NCI-H69 (cell line): Measurements from ENCODE around the gene TRPM8.

Source experiments
- DNase-seq: peaks from one replicate; lab custom pipeline; 2025; lab: John Stamatoyannopoulos, UW

TRPM8 gene

DNA sequence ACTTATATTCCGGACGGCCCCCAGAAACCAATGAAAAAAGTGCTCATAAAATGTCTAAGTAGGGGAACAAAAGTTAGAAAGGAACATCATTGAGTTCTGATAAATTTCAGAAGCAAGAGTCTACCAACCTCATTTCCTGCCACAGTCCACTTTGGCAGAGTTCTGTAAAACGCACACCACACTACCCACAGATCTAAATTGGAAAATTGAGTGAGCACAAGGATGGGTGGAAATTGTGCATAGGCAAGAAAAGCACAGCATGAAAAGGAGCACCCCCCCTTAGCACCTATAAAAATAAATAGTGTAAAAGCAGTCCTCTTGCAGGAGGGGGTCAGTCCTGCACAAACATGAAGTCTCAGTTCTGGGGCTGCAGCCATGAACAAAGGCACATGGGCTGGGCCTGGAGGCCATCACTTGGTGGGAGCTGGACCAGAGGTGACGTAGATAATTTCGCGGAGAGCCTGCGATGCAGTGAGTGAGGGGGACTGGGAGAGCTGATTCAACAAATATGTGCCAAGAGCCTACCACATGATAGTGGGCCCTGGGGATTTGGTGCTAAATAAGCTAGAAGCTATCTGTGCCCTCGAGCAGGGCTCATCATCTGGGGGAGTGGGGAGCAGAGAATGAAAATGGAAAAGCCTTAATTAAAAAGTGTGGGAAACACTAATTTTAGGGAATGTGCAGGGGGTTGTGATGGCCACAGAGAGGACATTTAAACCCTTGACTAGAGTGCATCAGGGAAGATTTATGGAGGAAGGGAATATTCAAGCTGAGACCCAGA is 84.4 kb downstream of the TRPM8 start:
- DNase-seq, result peak; percentile 21

DNA sequence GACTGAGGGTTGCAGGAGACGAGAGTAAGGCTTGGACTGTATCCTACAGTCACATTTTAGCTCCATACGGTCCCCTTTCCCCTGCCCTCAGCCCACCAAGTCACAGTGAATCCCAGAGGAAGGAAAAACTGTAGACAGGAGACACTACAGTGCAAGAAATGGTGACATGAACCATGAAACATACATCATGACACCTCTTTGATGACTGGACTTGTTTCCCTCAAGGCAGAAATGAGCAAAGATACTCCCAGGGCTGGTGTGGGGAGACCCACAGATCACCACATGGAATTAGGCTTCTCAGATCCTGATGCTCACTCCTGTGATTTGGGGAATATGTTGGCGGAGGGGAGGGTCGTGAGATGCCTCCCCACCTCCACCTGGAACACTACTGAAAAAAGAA is 85.1 kb downstream of the TRPM8 start:
- no peak for DNase-seq

DNA sequence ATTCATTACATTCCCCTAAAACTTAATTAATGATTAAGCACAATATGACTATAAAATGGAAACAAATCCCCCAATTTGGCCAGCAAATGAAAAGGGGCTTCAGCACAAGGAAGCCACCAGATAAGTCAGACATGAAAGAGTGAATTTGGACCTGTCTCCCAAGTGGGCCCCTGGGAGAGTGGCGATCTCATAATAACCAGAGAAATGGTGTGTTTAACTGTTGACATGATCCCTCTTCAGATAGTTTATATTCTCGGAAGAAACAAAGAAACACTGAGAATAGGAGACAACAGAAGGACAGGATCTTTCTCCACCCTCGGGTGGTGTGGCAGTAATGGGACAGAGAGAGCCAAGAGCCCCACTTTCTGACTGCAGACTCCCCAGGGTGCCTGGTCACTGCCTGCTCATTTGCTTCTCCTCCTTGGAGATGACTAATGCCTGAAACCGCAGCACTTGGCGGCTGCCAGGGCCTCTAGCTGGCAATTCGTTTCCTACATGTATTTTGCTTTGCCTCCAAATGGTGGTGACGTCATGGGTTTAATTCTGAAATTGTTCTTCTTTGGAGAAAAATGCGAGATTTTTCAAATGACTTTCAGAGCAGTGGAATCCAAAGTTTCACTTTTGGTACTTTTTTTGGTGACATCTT is 86.9 kb downstream of the TRPM8 start:
- peak; percentile 28 for DNase-seq

DNA sequence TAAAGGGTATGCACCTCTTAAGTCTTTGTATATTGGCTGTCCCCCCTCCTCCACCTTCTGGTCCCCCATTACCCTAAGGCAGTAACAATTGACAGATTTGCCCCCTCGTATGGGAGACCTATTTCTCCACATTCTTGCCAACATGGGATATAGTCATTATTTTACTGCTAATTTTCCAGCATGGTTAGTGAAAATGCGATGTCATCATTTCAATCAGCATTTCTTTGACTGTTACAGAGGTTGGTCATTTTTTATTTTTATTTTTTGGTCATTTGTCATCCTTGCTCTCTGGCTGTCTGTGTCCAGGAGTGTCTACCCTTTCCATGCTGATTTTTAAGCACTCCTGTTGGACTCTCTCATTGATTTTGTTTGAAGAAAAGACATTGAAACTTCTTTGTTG is 88.0 kb downstream of the TRPM8 start:
- no peak for DNase-seq

DNA sequence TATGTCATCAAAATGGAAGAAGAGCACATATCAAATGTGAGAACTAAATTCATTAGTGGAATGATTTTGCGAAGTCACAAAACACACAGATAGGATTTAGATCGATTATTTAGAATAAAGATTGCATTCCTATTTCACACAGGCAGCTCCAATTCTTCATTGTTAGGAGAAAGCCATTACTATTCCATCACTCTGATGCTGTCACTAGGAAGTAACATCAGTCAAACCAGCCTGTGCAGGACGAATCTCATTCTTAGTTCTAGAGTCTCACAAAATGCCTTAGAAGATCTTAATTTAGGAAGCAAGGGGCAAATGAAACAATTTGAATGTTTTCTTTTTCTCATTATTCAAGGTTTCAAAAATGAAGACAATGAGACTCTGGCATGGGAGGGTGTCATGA is 89.3 kb downstream of the TRPM8 start:
- no peak for DNase-seq

DNA sequence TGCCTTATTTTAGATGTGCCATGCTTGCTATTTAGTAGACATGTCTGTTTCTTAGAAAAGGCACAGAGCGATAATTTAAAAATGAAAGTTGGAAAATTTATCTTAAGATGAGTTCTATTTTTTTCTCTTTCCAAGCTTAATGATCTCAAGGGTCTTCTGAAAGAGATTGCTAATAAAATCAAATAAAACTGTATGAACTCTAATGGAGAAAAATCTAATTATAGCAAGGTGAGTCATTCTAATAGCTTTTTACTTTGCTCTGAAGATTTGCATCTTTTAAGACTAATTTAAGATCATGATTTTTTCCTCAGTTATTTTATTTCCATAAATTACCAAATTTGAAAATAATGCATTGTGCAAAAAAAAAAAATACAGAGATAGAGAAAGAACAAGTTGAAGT is 97.3 kb downstream of the TRPM8 start:
- no peak for DNase-seq

DNA sequence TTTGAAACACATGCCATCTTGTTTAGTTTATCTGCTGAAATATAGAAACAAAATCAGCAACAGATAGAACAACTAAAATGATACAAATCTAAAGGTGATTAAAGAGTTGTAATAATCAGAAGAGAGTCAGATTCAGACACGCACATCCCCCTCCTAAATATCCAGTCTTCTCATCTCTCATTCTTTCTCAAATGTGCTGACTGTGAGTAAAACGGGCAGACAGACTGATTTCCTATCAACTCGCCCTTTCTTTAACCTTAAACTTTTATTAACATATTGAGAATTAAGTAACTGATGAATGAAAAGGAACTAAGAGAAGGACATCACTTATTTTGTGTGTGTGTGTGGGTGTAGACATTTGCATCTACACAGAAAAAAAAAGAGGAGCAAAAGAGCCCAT is 98.7 kb downstream of the TRPM8 start:
- DNase-seq, result no peak

DNA sequence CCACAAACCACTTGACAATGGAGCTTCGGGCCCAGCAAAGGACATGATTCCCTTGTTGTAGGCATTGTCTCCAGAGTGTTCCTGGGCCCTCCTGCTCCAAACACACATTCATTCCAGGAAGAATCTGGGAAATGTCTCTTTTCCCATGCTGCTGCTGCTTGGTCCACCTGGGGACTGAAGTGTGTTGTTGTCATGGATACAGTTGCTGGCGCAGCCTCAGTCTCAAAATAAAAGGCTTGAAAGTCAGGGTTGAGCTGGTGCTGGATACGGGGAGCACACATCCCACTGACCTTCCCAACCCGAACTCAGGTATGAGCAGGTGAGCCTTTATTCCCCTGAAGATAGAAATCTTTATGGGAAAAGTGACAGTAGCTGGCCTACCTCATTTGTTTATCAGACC is 102.7 kb downstream of the TRPM8 start:
- no peak for DNase-seq

DNA sequence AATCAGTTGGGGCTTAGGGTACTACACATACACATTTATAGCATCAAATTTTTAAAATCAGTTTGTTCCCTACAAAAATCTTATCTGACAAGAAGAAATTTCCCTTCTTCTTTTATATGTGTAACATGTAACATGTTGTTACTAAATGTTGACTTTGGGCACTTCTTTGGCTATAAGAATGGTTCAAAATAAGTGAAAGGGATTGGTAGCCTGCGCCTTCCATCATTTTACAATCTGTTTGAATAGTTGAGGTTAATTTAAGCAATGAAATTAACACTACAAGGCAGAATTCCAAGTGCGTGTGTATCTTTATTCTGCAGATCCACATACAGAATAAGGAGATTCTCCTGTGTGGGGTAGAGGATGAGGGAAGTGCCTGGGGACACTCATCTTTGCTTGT is 103.2 kb downstream of the TRPM8 start:
- no peak for DNase-seq

DNA sequence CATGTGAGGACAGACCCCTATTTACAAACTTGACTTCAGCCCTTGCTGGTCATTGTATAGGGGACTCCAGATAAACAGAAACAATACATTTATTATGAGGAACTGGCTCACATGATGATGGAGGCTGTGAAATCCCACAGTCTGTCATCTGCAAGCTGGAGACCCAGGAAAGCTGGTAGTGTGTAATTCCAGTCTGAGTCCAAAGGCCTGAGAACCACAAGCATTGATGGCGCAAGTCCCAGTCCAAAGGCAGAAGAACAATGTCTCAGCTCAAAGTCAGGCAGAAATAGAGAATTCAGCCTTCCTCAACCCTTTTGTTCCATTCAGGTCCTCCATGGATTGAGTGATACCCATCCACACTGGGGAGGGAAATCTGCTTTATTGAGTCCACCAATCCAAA is 105.3 kb downstream of the TRPM8 start:
- no peak for DNase-seq

DNA sequence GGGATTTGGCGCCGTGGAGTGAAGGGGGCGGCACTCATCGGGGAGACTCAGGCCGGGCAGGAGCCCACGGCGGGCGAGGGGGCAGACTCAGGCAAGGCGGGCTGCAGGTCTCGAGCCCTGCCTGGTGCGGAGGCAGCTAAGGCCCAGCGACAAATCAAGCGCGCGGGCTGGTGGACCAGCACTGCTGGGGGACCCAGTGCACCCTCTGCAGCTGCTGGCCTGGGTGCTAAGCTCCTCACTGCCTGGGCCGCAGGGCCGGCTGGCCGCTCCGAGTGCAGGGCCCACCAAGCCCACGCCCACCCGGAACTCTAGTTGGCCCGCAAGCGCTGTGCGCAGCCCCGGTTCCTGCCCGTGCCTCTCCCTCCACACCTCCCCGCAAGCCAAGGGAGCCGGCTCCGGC is 107.1 kb downstream of the TRPM8 start:
- DNase-seq, result no peak

DNA sequence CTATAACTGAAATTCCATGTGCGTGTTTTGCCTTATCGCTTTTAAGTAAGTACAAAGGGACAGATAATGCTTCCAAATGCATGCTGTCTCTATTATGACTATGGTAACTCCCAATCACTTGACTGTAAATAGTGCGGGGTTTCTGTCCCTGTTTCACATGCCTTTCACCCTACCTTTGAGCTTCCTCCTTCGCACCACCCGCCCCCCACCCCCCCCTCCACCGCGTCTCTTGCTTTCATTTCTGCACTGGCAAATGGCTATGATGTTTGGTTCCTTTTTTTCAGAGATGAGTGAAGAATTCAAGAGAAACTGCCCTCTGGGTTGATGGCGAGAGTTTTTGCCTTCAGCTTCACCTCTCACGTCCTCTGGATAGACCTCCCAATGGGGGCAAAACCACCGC is 108.3 kb downstream of the TRPM8 start:
- peak; percentile 17 for DNase-seq

DNA sequence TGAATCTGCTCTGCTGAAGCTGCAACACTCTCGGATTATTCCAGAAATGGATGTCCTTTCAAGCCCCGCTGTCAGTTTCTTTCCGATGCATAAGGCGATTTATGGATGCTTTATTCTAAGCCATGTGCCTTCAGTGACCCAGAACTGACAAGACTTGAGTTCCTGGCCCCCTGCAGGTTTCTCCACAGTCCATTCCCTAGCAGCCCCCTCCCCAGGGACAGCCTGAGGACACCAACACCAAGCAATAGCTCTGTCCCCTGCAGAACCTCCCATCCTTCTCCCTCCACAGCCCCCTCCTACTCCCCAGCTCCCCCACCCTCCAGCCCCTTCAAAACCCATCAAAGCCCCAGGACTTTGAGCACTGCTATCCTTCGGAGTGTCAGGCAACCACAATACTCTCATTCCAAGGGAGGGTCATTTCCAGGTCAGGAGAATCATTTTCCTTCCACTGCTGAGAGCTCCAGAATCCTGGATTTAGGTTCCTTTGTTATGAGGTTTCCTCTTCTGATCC is 108.8 kb downstream of the TRPM8 start:
- peak; percentile 72 for DNase-seq

DNA sequence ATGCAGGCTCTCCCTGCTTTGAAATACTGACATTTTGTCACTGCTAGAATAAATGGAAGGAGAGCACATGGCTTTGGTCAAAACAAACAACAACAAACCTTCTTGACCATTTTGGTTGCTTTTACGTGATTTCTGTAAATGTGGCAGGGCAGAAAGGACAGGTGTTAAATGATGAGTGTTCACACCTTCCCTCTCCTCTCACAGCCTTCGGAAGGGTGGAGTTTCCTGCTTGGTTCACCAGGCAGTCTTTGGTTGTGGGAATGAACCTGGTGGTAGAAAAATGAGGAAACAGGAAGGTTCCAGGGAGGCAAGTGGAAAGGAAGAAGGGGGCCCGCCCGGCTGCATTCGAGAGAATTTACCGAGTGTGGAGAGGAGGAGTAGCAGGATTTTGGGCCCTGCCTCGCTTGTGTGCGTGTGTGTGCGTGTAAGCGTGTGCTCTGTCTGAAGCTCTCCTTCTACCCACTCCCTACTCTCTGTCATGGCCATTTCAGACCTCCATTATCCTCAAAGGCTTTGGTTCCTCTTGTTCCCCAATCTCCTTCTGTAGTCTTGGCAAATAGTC is 109.6 kb downstream of the TRPM8 start:
- DNase-seq, result no peak

DNA sequence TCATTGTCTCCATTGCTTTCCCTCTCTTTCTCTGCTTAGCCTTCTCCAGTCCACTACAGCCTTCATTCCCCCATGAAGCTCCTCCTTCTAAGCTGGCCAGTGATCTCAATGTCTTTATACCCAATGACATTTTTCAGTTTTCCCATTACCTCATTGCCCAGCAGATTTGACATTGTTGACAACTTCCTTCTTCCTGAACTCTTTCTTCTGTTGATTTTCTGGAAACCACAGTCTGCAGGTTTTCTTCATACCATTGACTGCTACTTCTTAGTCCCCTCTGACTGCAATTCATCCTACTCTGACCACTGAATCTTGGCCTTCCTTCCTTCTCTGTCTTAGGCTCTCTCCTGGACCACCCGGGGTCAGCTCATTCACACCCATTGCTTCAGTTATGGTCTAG is 110.5 kb downstream of the TRPM8 start:
- no peak for DNase-seq

DNA sequence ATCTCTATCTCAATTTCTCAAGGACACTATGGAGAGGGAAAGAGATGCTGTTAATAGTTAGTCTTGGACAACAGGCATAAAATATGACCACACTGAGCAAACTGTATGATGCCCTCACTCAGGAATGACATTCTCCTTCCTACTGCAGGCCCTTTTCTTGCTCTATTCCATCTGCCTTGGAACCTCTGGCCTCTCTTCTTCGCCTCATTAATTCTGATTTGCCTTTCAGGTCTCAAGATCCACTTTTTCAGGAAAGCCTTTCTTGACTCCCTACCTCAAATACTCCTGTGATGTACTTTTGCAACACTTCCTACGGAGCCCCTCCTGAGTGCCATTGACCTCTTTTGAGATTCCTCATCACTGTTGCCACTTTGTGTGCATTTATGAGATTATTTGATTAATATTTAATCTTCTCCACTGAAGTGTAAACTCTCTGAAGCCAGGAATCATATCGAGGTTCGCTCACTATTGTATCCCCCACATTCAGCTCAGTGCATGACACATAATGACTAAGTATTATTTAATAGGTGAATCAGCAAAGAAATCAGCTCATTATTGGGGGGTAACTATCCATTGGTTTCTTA is 112.1 kb downstream of the TRPM8 start:
- DNase-seq, result no peak

DNA sequence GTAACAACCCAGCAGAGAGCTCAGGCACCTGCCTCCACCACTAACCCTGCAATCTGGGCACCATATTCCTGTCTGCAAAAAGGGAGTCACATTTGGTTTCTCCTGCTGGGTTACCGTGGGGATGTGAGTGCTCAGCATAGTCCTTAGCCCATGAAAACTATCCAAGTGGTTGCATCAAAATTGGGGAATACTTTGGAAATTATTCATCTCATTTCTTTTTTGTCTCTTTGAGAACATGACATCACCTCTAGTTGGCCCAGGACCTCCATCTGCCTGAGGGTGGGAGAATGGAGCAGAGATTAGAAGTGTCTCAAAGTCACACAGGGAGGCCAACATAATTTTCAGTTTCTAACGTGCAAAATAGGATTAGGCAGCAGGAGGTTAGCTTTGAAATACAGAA is 114.0 kb downstream of the TRPM8 start:
- DNase-seq, result peak; percentile 6

DNA sequence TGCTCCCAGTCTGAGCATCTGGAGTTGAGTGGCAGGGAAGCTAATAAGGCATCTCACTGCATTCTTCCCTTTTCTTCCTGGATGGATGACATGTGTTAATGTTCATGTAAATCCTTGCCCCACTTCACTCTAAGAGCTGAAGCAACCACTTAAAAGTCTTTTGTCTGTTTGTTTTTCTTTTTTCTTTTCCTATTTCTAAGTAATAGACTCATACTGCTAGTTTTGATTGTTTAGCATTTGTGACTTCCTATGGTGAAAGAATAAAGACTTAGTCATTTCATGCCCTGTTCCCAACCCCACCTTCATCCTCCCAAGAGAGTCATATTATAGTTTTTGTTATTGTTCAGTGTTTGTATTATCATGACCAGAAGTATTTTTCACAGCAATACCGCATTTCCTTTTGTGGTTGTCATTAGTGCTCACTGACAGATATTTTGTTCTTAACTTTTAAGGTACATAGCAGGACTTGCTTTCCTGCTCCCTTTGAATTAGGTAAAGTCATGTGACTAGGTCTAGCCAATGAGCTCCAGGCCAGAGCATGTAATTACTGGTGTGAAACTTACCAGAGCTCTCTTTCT is 115.2 kb downstream of the TRPM8 start:
- DNase-seq, result no peak

DNA sequence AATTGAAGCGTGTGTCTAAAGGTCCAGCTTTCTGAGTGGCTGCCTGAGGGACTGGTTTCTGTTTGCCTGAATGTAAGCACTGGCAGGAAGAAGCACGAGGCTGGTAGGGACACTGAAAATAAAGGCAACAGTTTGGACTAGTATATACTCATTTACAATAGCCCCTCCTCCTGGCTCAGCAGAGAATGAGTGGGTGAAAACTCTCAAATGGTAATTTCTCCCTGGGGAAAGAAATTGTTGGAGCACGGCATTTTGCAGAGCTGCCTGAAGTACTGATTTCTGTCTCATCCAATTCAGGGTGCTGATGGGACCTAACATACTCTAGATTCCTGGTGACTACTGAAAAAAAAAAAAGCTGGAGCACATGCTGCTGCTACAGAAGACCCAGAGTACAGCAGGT is 116.0 kb downstream of the TRPM8 start:
- peak; percentile 7 for DNase-seq

DNA sequence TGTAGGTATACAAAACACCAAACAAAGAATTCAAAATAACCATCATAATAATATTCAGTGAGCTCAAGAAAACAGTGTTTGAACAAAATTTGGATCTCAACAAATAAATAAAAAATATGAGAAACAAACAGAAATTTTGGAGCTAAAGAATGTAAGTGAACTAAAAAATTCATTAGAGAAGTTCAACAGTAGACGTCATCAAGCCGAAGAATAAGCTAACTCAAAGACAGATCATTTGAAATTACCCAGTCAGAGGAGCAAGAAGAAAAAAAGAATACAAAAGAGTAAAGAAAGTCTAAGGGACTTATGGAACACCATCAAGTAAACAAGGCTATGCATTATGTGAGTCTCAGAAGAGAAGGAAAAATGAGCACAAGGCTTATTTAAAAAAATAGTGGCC is 116.7 kb downstream of the TRPM8 start:
- DNase-seq, result no peak

DNA sequence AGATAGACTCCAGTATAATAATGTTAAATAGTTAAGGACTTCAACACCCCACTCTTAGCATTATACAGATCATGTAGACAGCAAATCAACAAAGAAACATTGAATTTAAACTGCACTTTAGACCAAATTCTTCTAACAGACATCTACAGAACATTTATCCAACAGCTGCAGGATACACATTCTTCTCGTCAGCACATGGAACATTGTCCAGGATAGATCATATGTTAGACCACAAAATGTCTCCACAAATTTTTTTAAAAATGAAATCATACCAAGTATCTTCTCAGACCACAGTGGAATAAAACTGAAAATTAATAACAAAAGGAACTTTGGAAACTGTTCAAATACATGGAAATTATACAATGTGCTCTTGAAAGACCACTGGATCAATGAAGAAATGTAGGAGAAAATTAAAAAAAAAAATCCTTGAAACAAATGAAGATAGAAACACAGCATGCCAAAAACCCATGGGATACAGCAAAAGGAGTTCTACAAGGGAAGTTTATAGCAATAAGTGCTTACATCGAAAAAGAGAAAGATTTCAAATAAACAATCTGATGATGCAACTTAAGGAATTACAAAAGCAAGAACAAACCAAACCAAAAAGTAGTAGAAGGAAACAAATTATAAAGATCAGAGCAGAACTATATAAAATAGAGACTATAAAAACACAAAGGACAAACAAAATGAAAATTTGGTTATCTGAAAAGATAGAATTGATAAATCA is 121.1 kb downstream of the TRPM8 start:
- no peak for DNase-seq

DNA sequence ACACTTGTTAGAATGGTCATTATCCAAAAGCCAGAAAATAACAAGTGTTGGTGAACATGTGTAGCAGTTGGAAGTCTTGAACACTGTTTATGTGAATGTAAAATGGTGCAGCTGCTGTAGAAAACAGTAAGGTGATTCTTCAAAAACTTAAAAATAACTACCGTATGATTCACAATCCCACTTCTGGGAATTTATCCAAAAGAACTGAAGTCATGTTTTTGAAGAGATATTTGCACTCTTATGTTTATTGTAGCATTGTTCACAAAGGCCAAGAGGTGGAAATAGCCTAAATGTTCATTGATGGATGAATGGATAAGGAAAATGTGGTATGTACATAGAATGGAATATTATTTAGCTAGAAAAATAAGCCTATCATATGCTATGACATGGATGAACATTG is 127.0 kb downstream of the TRPM8 start:
- DNase-seq, result no peak
